K562 (cell line): ENCODE data around the gene EEF2. TPM values are rescaled to one million over a fixed set of nuclear protein-coding genes. Genes with fewer than 3 reads are reported as not detected.
A peak's percentile ranks its signal among the peaks of the same experiment; 100 is the strongest.

Experiments
- ATAC-seq: fragments of 200-7000 bp; cut with Tn5 transposase; 3 replicates; pipeline ENCODE4 v1.9.1; 2020; ENCODE audit warnings: moderate library complexity
- Bru-seq: library from RNA; stranded (reverse); fragments of 400-500 nt; gene quantifications from one replicate; lab custom pipeline; 2021; lab: Mats Ljungman, UMichigan
- BruChase-seq, 2 experiments: library from RNA; stranded (reverse); fragments of 400-500 nt; gene quantifications; one replicate each; lab custom pipeline; 2021; lab: Mats Ljungman, UMichigan
- BruUV-seq: library from RNA; stranded (reverse); fragments of 400-500 nt; replicated peaks from 2 replicates; lab custom pipeline; 2021; lab: Mats Ljungman, UMichigan
- CTCF ChIA-PET: fragments of 300-600 bp; formaldehyde crosslinking; extraction: SDS; loops from one replicate; lab custom pipeline; 2021; ENCODE audit warnings: low intra/inter-chr PET ratio; lab: Yijun Ruan, JAX
- POLR2A ChIA-PET: fragments of 300-600, 350-650 bp; sonication (Branson Sonifier 250); formaldehyde crosslinking; extraction: SDS; loops from one replicate; lab custom pipeline; 2021; ENCODE audit warnings: antibody characterized with exemption, inconsistent platforms; lab: Yijun Ruan, JAX
- DNase-seq, 4 experiments: peaks; one replicate each; pipeline versions ENCODE4 v3.0.0 to v3.0.0-alpha.2; 2011 to 2018; ENCODE audit warnings: low spot score in 3 of 4, mixed read lengths in 3 of 4; ENCODE audit errors: extremely low read depth in 1 of 4
- FAIRE-seq: peaks from 2 replicates; lab custom pipeline; 2011; peaks lifted over from hg19 to GRCh38; lab: Jason Lieb, UNC
- H2AFZ ChIP-seq: 2 replicates; pipeline ENCODE4 v1.6.0; 2011; ENCODE audit warnings: low read depth, low read length, control low read depth, inconsistent platforms
- H3K27ac ChIP-seq: fragments of 200-600 bp; 3 replicates; pipeline ENCODE4 v1.8.0; 2011; ENCODE audit warnings: low read depth, mild to moderate bottlenecking, control low read depth, inconsistent platforms, low read length, moderate library complexity, mixed read lengths; ENCODE audit errors: extremely low read depth
- H3K27me3 ChIP-seq, 2 experiments: fragments of 300-600 bp in 1 of 2; 2 replicates in 1 of 2; 3 replicates in 1 of 2; pipeline versions ENCODE4 v1.6.0 to v1.8.0; 2011; ENCODE audit warnings: inconsistent platforms in 2 of 2, low read length in 2 of 2, mild to moderate bottlenecking in 1 of 2, mixed read lengths in 1 of 2, moderate library complexity in 1 of 2; ENCODE audit not compliant: control insufficient read depth in 2 of 2, insufficient read depth in 2 of 2
- H3K36me3 ChIP-seq: fragments of 300-600 bp; 3 replicates; pipeline ENCODE4 v1.8.0; 2011; ENCODE audit warnings: mild to moderate bottlenecking, low read length, inconsistent platforms; ENCODE audit not compliant: control insufficient read depth, insufficient read depth
- H3K4me1 ChIP-seq, 2 experiments: fragments of 200-600 bp in 1 of 2; replicated peaks in 1 of 2; 2 replicates in 1 of 2; 3 replicates in 1 of 2; pipeline versions ENCODE4 v1.5.1 to v1.8.0; 2011; ENCODE audit warnings: inconsistent platforms in 2 of 2, low read length in 2 of 2, mild to moderate bottlenecking in 1 of 2, mixed read lengths in 1 of 2, moderate library complexity in 1 of 2; ENCODE audit not compliant: control insufficient read depth in 2 of 2, insufficient read depth in 2 of 2
- H3K4me2 ChIP-seq: 2 replicates; pipeline ENCODE4 v1.6.1; 2011; ENCODE audit warnings: low read length, control low read depth, inconsistent platforms, mixed read lengths; ENCODE audit not compliant: insufficient read depth
- H3K4me3 ChIP-seq: fragments of 200-600 bp; sonication (generic), shearing (Covaris generic); 2 replicates; pipeline ENCODE4 v1.5.1; 2016; ENCODE audit warnings: control low read depth, inconsistent platforms
- H3K79me2 ChIP-seq: fragments of 200-600 bp; 3 replicates; pipeline ENCODE4 v1.8.0; 2011; ENCODE audit warnings: low read length, inconsistent platforms; ENCODE audit not compliant: control insufficient read depth, insufficient read depth
- H3K9ac ChIP-seq, 2 experiments: 2 replicates each; pipeline versions ENCODE4 v1.6.0 to v1.6.1; 2011; ENCODE audit warnings: low read depth in 2 of 2, low read length in 2 of 2, control low read depth in 1 of 2, inconsistent platforms in 1 of 2, mild to moderate bottlenecking in 1 of 2, mixed read lengths in 1 of 2; ENCODE audit not compliant: insufficient read depth in 1 of 2
- H3K9me1 ChIP-seq: one replicate; pipeline ENCODE4 v1.6.0; 2011; ENCODE audit warnings: inconsistent platforms, mild to moderate bottlenecking, low read length, moderate library complexity; ENCODE audit not compliant: control insufficient read depth, insufficient read depth
- H3K9me3 ChIP-seq: replicated peaks from 2 replicates; pipeline ENCODE4 v1.5.1; 2011; ENCODE audit warnings: low read depth, low read length, inconsistent platforms; ENCODE audit not compliant: control insufficient read depth, insufficient read depth
- H4K20me1 ChIP-seq: replicated peaks from 2 replicates; pipeline ENCODE4 v1.6.1; 2011; ENCODE audit warnings: low read length, inconsistent platforms, mixed read lengths; ENCODE audit not compliant: control insufficient read depth, insufficient read depth
- CHAMP1 ChIP-seq: fragments of 450-650 bp; IDR thresholded peaks from 2 replicates; pipeline ENCODE4 v1.6.1; 2016; ENCODE audit warnings: mild to moderate bottlenecking
- NKRF ChIP-seq: fragments of 450-650 bp; IDR thresholded peaks from 2 replicates; pipeline ENCODE4 v1.6.1; 2016; ENCODE audit warnings: borderline replicate concordance
- NR2C2 ChIP-seq, 2 experiments: fragments of 200-800 bp in 1 of 2; sonication (Bioruptor generic) in 1 of 2; sonication (generic) in 1 of 2; formaldehyde crosslinking in 1 of 2; IDR thresholded peaks; 2 replicates each; pipeline versions ENCODE4 v1.6.1 to v1.8.0; 2016 to 2022; ENCODE audit warnings: mild to moderate bottlenecking in 1 of 2, missing compliant biosample characterization in 1 of 2, missing genetic modification characterization in 1 of 2, missing genetic modification reagents in 1 of 2
- SMC3 ChIP-seq: conservative IDR thresholded peaks from 2 replicates; pipeline ENCODE4 v1.6.1; 2011; ENCODE audit warnings: low read depth, low read length, improper control_type of control experiment; ENCODE audit not compliant: insufficient read depth
- STAT5B ChIP-seq: fragments of 250-450 bp; sonication (Bioruptor Pico); IDR thresholded peaks from 2 replicates; pipeline ENCODE4 v1.8.0; 2021; ENCODE audit warnings: mild to moderate bottlenecking, inconsistent platforms
- U2AF2 ChIP-seq: fragments of 200-400 bp; formaldehyde crosslinking; optimal IDR thresholded peaks from 2 replicates; pipeline ENCODE3; 2017; ENCODE audit warnings: low read depth, mild to moderate bottlenecking, low read length
- ZNF431 ChIP-seq: sonication (generic); formaldehyde crosslinking; IDR thresholded peaks from 2 replicates; pipeline ENCODE4 v1.8.0; 2022; ENCODE audit warnings: mild to moderate bottlenecking, missing genetic modification reagents
- ZNF830 ChIP-seq: fragments of 250-450 bp; sonication (Bioruptor Pico); IDR thresholded peaks from 2 replicates; pipeline ENCODE4 v1.5.0; 2021; ENCODE audit warnings: mild to moderate bottlenecking
- WGBS: fragments of 100-300 bp; shearing (Covaris generic); methylation state at CpG from one replicate; pipeline ENCODE4 v1.1.6; 2016; ENCODE audit warnings: low coverage, mixed read lengths; ENCODE audit not compliant: insufficient coverage; ENCODE audit errors: missing lambda C conversion rate; 5-methylcytosine and 5-hydroxymethylcytosine counted together
- in situ Hi-C: fragments of 300-500 bp; cut with MboI; formaldehyde crosslinking; loops from 4 replicates; pipeline ENCODE4 v1.15.0; 2018; ENCODE audit warnings: inconsistent platforms, mixed read lengths
- intact Hi-C: fragments of 100-400 bp; cut with micrococcal nuclease; formaldehyde crosslinking; loops from 2 replicates; pipeline ENCODE4 v1.14.2; 2022
- long read RNA-seq, 3 experiments: library from polyadenylated mRNA in 2 of 3; library from RNA in 1 of 3; unstranded in 2 of 3; stranded (forward) in 1 of 3; transcript quantifications; one replicate each; pipeline ENCODE4 v2.0.0, GENCODE V29; 2019 to 2022
- polyA minus RNA-seq, 3 experiments: library from RNA; depleted of rRNA, polyadenylated mRNA; stranded (reverse); fragments of >200 nt; gene quantifications; 2 replicates each; pipeline ENCODE4 v1.2.3, GENCODE V29; 2011
- polyA plus RNA-seq, 8 experiments: library from polyadenylated mRNA; depleted of rRNA in 4 of 8; stranded (reverse) in 5 of 8; unstranded in 3 of 8; fragments of >200 nt; fragmentation: Nextera tagmentation in 2 of 8; fragmentation: Illumina TruSeq in 1 of 8; extraction: Ambion mirVana in 2 of 8; extraction: Trizol in 1 of 8; gene quantifications; 2 replicates each; pipeline versions ENCODE4 v1.2.1 to v1.2.3, GENCODE V29; 2011 to 2014; ENCODE audit warnings: inconsistent platforms in 1 of 8, missing spikeins in 1 of 8
- total RNA-seq, 7 experiments: library from RNA; depleted of rRNA in 6 of 7; stranded (reverse); fragments of >200 nt in 6 of 7; fragmentation: Illumina TruSeq in 2 of 7; extraction: Trizol in 2 of 7; gene quantifications; 2 replicates each; pipeline versions ENCODE4 v1.2.1 to v1.2.3, GENCODE V29; 2011 to 2021; ENCODE audit warnings: low replicate concordance in 1 of 7

The EEF2 gene
- 411 and 869 TPM in 2 replicates for total RNA-seq (2011; cell fraction: chromatin; rRNA removed; ENCODE audit: low replicate concordance)
- 851 and 883 TPM in 2 replicates for total RNA-seq (2011; cell fraction: nucleolus; rRNA removed)
- total RNA-seq (2011; cell fraction: nucleoplasm; rRNA removed), result 585 and 614 TPM in 2 replicates
- 1,752 and 1,953 TPM in 2 replicates for total RNA-seq (2014; rRNA removed)
- 1,453 and 1,647 TPM in 2 replicates for total RNA-seq (2014; rRNA removed; fragmentation: Illumina TruSeq; extraction: Trizol)
- 1,387 and 1,494 TPM in 2 replicates for total RNA-seq (2015; rRNA removed; fragmentation: Illumina TruSeq; extraction: Trizol)
- 2,825 and 3,003 TPM in 2 replicates for total RNA-seq (2021)
- polyA plus RNA-seq (2011; rRNA removed), result 1,026 and 1,305 TPM in 2 replicates
- 1,502 and 1,797 TPM in 2 replicates for polyA plus RNA-seq (2011; cell fraction: cytosol; rRNA removed)
- polyA plus RNA-seq (2011; cell fraction: nucleus; rRNA removed), result 696 and 770 TPM in 2 replicates
- 3,305 and 4,013 TPM in 2 replicates for polyA plus RNA-seq (2012)
- polyA plus RNA-seq (2014; fragmentation: Illumina TruSeq; extraction: Trizol), result 1,501 and 2,376 TPM in 2 replicates
- 100 to 1,000 TPM; 372 to 422 TPM for polyA plus RNA-seq (2014; fragmentation: Nextera tagmentation; extraction: Ambion mirVana)
- polyA plus RNA-seq (2014; rRNA removed), result 1,067 and 1,158 TPM in 2 replicates
- polyA minus RNA-seq (2011; rRNA and poly(A)+ RNA removed), result 1,191 and 1,209 TPM in 2 replicates
- 1,563 and 2,307 TPM in 2 replicates for polyA minus RNA-seq (2011; cell fraction: cytosol; rRNA and poly(A)+ RNA removed)
- 434 and 599 TPM in 2 replicates for polyA minus RNA-seq (2011; cell fraction: nucleus; rRNA and poly(A)+ RNA removed)
- Bru-seq, nascent RNA, result percentile 99 among the genes with signal in this experiment
- percentile 99 among the genes with signal in this experiment for BruChase-seq, experiment 1, labeled RNA remaining after a 2-hour chase
- BruChase-seq, experiment 2, labeled RNA remaining after a 6-hour chase, result percentile 99 among the genes with signal in this experiment
- long read RNA-seq, experiment 1, transcript EEF2-201 (15 exons, 3,164 nt), result major isoform, 1,074 of 3,286 reads
- long read RNA-seq, experiment 1, partial matches to known transcripts, result 959 of 3,286 reads
- long read RNA-seq, experiment 1, other reads (novel, unspliced or antisense), result 1,252 of 3,286 reads
- long read RNA-seq, experiment 2, transcript EEF2-201 (15 exons, 3,164 nt), result major isoform, 1,801 of 3,258 reads
- long read RNA-seq, experiment 2, transcript EEF2-202 (2 exons, 580 nt), result minor isoform, 19 of 3,258 reads
- long read RNA-seq, experiment 2, partial matches to known transcripts, result 977 of 3,258 reads
- long read RNA-seq, experiment 2, other reads (novel, unspliced or antisense), result 458 of 3,258 reads
- long read RNA-seq, experiment 3, transcript EEF2-201 (15 exons, 3,164 nt), result major isoform, 1,561 of 1,812 reads
- long read RNA-seq, experiment 3, partial matches to known transcripts, result 203 of 1,812 reads
- long read RNA-seq, experiment 3, other reads (novel, unspliced or antisense), result 48 of 1,812 reads

- Histone ChIP-seq H2AFZ (peak within 1 kb of the TSS; percentile 94), H3K9ac (peak within 1 kb of the TSS; percentile 97 to 100), H3K9me3 (no peaks in the 10 kb centered on the region), H3K79me2 (peaks cover 53% of the 10 kb centered on the region), H4K20me1 (peaks cover 50% of the 10 kb centered on the region), H3K4me3 (peak within 1 kb of the TSS; percentile 99), H3K27me3 (no peaks in the 10 kb centered on the region), H3K36me3 (peaks cover 50% of the 10 kb centered on the region), H3K9me1 (peaks cover 22% of the 10 kb centered on the region), H3K4me2 (peak within 1 kb of the TSS; percentile 100), H3K4me1 (peaks cover 25 to 58% of the 10 kb centered on the region in 2 experiments; a peak in 4 of 5 replicates), H3K27ac (peak within 1 kb of the TSS; percentile 99)
- intact Hi-C loops (loop anchor here (5.0 kb wide), 2 partner anchors 152 to 202 kb away; no protein-coding TSS in a partner anchor), in situ Hi-C loops (loop anchor here (5.0 kb wide), 1 partner anchor 217 kb away; no protein-coding TSS in a partner anchor)
- TSS peak; percentile 62 for BruUV-seq
- WGBS, result under 1% methylated on average over 63 of the region's 80 CpGs
- CTCF ChIA-PET, result interaction anchor here (0.9 to 3.4 kb wide), 2 partner anchors 14 to 219 kb away, joined by 3 to 31 read pairs; partner anchors contain the start of gene DAPK3
- FAIRE-seq (peak; percentile 42), DNase-seq (peak; percentile 91 to 98 (median 92)), ATAC-seq (peak; percentile 56)
- POLR2A ChIA-PET, result interaction anchor here (0.6 to 9.7 kb wide), 48 partner anchors 9 to 488 kb away, joined by 3 to 215 read pairs (median 4); partner anchors contain the start of genes ATCAY, CREB3L3, DAPK3 and MRPL54
- TF ChIP-seq STAT5B (CRISPR knock-in tag) (no peak), CHAMP1 (no peak), ZNF830 (no peak), ZNF431 (CRISPR knock-in tag) (peak; percentile 68; the same call in 1 of the 2 replicates), U2AF2 (no peak), NR2C2 (CRISPR knock-in tag; IDR thresholded peaks at IDR 0.05) (no peak; the same call in 1 of the 2 replicates), NR2C2 (tag; IDR thresholded peaks at IDR 0.05) (peak; percentile 11; the same call in 1 of the 2 replicates), SMC3 (no peak), NKRF (peak; percentile 47; the same call in 1 of the 2 replicates)
These were observed at the start of gene EEF2 for GRCh38 chr19:3984908-3985642. Gene EEF2, minus strand, starts transcription at chr19:3985463. Its CDS starts 83 bp downstream, at chr19:3985380.
